Stimulated activated CD4-positive, alpha-beta T cell treated with anti-CD3 and anti-CD28 coated beads, Interleukin-15, amount 100 ng/mL, for 24 hours (primary cell): Measurements from ENCODE around the gene BTLA.
"Not testable (repeated sequence)": the region's sequence is repeated elsewhere in the genome, so short reads cannot be mapped to it uniquely, and the experiment has no call there.

Source experiments
- DNase-seq: peaks from one replicate; pipeline ENCODE4 v3.0.0-alpha.2; 2020

BTLA gene

DNA sequence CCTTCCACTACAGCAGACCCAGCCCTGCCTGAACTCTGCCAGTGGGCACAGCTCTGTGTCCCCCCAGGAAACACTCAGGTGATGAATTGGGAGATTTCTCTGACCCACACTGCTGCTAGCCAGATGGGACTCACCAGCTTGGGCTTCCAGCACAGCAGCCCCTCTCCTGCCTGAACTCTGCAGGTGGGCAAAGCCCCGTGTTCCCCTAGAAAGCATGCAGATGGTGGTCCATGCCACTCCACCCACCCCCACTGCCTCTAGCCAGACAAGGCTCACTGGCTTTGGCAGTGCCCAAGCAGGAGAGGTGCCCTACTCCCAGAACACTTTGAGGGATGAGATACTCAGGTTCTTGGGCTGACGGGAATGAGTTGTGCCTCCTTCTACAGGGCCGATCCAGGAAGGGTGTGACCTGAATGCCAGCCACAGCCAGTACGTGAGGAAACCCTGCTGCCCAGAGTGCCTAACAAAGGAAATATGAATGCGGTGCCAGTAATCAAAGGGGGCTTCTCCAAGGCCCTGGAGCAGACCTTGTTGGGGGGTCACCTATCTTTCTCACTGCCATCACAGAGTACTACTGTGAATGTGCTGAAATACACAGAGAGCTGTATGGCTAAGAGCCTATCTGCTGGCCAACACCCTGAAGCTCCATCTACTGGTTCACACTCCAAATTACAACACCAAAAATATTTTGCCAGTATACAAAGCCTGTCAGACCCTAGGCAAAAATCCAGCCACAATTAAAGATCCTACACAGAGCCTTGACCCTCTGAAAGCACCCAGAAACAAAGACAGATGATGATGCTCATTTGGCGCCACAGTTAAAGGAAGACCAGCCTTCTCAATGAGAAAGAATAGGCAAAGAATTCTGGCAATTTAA is 61.9 kb downstream of the BTLA start:
- DNase-seq, result no peak

DNA sequence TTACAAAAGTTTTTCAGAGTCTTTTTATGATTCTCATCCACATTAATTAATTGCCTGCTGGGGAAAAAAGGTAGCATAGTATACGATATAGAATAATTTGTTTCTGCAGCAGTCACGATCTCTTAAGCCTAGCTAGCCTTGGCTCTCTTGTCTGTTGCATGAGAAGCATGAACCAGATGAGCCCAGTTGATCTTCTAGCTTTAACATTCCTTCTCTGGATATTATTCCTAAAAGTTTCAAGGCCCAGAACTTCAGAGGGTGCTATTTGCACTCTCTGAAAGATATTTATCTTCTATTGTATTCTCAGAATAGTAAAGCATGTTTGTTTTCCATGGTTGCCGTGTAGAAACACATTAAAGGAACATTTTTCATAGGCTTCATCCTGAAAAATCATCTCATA is 69.3 kb downstream of the BTLA start:
- DNase-seq, result no peak

DNA sequence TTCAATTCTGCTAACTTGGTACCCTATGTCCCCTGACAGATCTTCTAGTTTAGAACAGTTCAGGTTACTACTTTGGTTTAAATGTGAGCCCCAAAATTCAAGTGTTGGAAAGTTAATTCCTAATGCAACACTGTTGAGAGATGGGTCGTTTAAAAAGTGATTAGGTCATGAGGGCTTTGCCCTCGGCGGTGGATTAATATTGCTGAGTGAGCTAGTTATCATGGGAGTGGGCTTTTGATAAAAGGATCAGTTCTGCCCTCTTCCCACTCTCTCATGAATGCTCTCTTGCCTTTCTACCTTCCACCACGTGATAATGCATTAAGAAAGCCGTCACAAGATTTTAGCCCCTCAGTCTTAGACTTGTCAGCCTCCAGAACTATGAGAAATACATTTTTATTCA is 72.1 kb downstream of the BTLA start:
- DNase-seq, result no peak

DNA sequence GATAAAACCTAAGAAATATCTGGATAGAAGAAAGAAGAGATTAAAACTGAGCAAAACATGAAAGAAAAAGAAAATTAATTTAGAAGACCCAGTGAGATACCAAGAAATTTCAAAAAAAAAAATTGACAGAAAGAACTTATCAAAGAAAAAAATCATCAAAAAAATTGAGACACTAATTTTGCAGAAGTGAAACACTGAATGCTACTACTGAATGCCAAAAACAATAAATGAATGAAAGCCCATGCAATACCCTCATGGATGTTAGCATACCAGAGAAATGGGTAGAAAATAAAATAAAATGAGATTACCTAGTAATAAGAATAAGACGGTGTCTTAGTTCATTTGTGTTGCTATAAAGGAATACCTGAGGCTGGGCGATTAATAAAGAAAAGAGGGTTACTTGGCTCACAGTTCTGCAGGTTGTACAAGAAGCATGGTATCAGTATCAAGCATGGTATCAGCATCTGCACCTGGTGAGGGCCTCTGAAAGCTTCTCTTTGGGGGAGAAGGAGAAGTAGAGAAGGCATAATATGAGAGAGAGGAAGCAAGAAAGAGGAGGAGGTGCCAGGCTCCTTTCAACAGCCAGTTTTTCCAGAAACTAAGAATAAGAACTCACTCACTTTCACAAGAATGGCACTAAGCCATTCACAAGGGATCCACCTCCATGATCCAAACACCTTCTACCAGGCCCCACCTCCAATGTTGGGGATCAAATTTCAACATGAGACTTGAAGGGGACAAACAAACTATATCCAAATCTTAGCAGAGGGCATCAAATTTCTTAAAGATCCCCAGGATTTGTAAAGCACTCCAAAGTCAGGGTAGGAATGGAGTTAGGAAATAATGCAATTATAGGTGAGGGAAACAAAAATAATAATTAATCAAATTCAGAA is 73.2 kb downstream of the BTLA start:
- DNase-seq, result no peak

DNA sequence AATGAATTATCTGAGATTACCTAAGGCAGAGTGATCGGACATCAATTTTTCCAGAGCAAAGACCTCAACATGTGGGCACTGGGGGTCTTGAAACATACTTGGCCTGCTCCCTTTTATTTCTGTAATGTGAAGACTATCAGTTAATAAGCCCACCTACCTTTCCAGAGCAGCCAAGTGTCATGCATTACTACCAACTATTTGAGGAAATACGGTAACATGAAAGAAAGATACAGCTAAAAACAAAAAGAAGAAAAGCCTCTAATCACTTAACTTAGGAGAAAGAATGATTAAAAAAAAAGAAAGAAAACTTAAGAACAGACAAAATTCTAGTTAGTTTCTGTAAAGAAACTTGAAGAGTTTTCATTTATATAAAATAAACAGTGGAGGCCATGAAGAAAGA is 73.9 kb downstream of the BTLA start:
- no peak for DNase-seq

DNA sequence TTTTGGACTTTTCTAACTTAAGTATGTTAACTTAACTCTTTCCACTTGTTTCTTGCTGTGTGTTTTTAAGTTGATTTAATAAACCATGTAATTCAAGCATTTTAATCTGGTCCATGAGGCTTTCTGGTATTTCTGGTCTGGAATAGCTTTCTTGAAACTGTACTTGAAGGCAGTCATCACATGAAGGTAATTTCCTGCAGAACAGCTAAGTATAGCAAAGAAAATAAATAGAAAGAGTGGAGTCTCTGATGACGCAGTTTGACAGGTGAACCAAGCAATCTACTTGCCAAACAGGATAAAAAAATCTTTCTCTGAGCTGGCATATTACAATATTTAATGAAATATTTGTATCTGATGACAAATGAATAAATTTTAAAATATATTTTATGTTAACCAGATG is 74.9 kb downstream of the BTLA start:
- no peak for DNase-seq

DNA sequence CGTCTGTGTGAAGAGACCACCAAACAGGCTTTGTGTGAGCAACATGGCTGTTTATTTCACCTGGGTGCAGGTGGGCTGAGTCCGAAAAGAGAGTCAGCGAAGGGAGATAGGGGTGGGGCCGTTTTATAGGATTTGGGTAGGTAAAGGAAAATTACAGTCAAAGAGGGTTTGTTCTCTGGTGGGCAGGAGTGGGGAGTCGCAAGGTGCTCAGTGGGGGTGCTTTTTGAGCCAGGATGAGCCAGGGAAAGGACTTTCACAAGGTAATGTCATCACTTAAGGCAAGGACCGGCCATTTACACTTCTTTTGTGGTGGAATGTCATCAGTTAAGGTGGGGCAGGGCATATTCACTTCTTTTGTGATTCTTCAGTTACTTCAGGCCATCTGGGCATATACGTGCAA is 76.4 kb downstream of the BTLA start:
- DNase-seq, result not testable (repeated sequence)

DNA sequence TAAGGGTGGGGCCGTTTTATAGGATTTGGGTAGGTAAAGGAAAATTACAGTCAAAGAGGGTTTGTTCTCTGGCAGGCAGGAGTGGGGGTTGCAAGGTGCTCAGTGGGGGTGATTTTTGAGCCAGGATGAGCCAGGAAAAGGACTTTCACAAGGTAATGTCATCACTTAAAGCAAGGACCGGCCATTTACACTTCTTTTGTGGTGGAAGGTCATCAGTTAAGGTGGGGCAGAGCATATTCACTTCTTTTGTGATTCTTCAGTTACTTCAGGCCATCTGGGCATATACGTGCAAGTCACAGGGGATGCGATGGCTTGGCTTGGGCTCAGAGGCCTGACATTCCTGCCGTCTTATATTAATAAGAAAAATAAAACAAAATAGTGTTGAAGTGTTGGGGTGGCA is 80.7 kb downstream of the BTLA start:
- not testable (repeated sequence) for DNase-seq

DNA sequence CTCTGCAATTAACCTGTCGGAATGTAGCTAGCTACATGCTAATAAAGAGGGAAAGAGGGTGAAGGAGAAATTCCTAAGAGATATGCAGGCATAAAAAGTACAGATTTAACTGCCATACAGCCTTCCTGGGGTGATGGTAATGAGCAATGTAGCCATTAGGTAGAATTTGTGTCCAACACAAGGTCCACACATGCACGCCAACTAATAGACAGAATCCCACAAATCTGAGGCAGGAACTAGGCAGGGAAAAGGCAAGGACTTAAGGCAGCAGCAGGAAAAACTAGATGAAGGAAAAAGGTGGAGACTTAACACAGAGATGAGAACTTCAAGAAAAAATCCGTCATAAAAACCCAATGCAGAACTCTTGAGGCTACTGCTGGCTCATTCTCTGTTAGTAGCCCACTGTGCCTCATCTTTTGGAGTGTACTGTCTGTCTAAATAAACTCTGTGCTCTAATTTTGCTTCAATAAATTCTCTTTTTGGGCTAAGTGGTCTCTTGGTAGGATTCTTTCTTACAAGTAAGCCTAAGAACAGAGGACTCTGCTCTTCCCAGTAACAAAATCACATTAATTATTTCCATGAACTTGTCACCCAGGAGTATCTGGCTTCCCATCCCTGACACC is 81.5 kb downstream of the BTLA start:
- no peak for DNase-seq

DNA sequence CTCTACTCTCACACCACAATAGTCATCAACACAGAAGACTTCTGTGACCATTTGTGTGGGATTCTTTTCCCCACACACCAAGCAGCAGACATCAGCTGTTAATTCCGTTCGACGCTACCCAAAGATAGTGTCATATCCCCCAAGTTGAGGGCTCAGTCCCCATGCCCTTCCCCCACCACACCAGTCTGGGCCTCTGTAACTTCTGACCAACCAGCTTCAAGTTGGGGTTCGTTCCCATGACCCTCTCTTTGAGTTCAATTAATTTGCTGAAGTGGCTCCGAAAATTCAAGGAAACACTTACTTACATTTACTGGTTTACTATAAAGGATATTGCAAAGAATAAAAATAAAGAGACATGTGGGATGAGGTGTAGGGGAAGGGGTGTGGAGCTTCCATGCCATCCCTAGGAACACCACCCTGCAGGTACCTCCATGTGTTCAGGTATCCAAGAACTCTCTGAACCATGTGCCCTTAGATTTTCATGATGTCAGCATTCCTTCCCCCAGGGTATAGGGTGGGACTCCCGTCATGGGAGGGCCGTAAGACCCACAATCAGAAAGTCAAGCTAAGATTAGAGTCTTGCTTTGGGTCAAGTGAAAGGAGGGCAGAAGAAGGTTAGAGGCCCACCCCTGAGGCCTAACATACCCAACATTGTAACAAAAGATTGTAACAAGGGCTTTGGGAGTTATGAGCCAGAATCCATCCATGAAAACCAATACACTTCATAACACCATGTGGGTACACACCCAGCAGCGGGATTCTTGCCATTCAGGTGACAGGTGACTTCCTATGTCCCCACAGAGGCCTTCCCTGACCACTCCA is 82.7 kb downstream of the BTLA start:
- DNase-seq, result no peak

DNA sequence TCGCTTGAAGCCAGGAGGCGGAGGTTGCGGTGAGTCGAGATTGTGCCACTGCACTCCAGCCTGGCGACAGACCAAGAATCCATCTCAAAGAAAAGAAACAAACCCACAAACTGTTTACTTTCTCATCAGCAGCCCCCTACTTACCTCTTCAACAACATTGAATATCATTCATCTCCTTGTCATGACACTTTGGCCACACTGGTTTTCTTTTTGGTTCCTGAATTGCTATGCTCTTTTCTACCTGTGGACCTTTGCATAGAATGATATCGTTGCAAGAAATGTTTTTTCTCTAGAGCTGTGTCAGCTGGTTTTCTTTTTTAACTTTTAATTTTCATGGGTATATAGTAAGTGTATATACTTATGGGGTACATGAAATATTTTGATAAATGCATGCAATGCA is 83.9 kb downstream of the BTLA start:
- DNase-seq, result no peak
